ENCODE results near the gene COL27A1.

Gene COL27A1

GRCh38 chr9:114214686-114215414 lies 59.5 kb downstream of the COL27A1 start:
- H3K9me3 ChIP-seq (ENCODE audit: low read length), result no peaks in the 10 kb centered on the region
- H3K4me2 ChIP-seq (ENCODE audit: low read length), result no peak overlapping the region
- no peaks in the 10 kb centered on the region for H3K9me2 ChIP-seq (ENCODE audit: low read depth, low read length)
- no peaks in the 10 kb centered on the region for H4K20me1 ChIP-seq (ENCODE audit: insufficient read depth, low read length)
- H3K27me3 ChIP-seq (ENCODE audit: insufficient read depth, low read length), result no peaks in the 10 kb centered on the region
- H3K4me1 ChIP-seq (ENCODE audit: insufficient read depth, low read length, severe bottlenecking), result no peaks in the 10 kb centered on the region
- no peak for TF ChIP-seq EZH2 (IDR thresholded peaks at IDR 0.05; ENCODE audit: borderline replicate concordance, low read length)
- TF ChIP-seq, protein P1, sequence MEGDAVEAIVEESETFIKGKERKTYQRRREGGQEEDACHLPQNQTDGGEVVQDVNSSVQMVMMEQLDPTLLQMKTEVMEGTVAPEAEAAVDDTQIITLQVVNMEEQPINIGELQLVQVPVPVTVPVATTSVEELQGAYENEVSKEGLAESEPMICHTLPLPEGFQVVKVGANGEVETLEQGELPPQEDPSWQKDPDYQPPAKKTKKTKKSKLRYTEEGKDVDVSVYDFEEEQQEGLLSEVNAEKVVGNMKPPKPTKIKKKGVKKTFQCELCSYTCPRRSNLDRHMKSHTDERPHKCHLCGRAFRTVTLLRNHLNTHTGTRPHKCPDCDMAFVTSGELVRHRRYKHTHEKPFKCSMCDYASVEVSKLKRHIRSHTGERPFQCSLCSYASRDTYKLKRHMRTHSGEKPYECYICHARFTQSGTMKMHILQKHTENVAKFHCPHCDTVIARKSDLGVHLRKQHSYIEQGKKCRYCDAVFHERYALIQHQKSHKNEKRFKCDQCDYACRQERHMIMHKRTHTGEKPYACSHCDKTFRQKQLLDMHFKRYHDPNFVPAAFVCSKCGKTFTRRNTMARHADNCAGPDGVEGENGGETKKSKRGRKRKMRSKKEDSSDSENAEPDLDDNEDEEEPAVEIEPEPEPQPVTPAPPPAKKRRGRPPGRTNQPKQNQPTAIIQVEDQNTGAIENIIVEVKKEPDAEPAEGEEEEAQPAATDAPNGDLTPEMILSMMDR (IDR thresholded peaks at IDR 0.05; ENCODE audit: low read length), result no peak
- H3F3A ChIP-seq (ENCODE audit: insufficient read depth, low read length), result no peaks in the 10 kb centered on the region
- no peak overlapping the region for H2AFZ ChIP-seq (ENCODE audit: low read length)
- H3K36me3 ChIP-seq (ENCODE audit: insufficient read depth, low read length), result no peaks in the 10 kb centered on the region
- no peak overlapping the region for H3K27ac ChIP-seq (ENCODE audit: low read depth, low read length, poor library complexity, severe bottlenecking)
- no peak overlapping the region for H3K4me3 ChIP-seq (ENCODE audit: low read depth, low read length, poor library complexity, severe bottlenecking)
- H3K9ac ChIP-seq (ENCODE audit: low read length), result no peak overlapping the region
- H3K79me2 ChIP-seq (ENCODE audit: insufficient read depth, low read length), result no peaks in the 10 kb centered on the region

- Histone ChIP-seq H3K9ac (ENCODE audit: low read length) (no peak overlapping the region), H3K27ac (ENCODE audit: low read depth, low read length, poor library complexity, severe bottlenecking) (no peak overlapping the region), H3K36me3 (ENCODE audit: insufficient read depth, low read length) (no peaks in the 10 kb centered on the region), H3K9me3 (ENCODE audit: low read length) (no peaks in the 10 kb centered on the region), H2AFZ (ENCODE audit: low read length) (no peak overlapping the region), H3K4me1 (ENCODE audit: insufficient read depth, low read length, severe bottlenecking) (no peaks in the 10 kb centered on the region), H3F3A (ENCODE audit: insufficient read depth, low read length) (no peaks in the 10 kb centered on the region), H3K4me2 (ENCODE audit: low read length) (no peak overlapping the region), H3K9me2 (ENCODE audit: low read depth, low read length) (no peaks in the 10 kb centered on the region), H3K4me3 (ENCODE audit: low read depth, low read length, poor library complexity, severe bottlenecking) (no peak overlapping the region), H3K27me3 (ENCODE audit: insufficient read depth, low read length) (no peaks in the 10 kb centered on the region), H4K20me1 (ENCODE audit: insufficient read depth, low read length) (no peaks in the 10 kb centered on the region), H3K79me2 (ENCODE audit: insufficient read depth, low read length) (no peaks in the 10 kb centered on the region)
- TF ChIP-seq, protein P1 (IDR thresholded peaks at IDR 0.05; ENCODE audit: low read length), result no peak
- TF ChIP-seq EZH2 (IDR thresholded peaks at IDR 0.05; ENCODE audit: borderline replicate concordance, low read length), result no peak
Observed at GRCh38 chr9:114216081-114216480, 60.7 kb downstream of the COL27A1 start.

DNA sequence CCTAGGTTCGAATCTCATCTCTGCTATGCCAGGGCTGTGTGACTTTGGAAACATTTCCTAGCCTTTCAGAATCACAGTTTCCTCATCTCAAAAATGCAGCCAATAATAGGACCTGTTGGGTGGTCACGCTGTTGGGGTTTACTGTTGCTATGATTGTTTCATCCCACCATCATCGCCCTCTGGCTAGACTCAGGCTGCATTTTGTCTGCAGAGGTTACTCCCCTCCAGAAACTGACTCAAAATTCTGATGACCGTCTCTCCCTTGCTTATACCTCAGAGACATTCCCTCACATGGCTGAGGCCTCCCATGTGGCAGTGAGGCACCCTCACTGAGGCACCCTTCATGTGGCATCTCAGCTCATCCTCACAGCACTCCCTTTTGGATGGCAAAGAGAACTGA lies 61.6 kb downstream of the COL27A1 start:
- Histone ChIP-seq H3K27me3 (ENCODE audit: insufficient read depth, low read length) (no peaks in the 10 kb centered on the region), H3K9me3 (ENCODE audit: low read length) (no peaks in the 10 kb centered on the region), H3K4me2 (ENCODE audit: low read length) (no peak overlapping the region), H3K36me3 (ENCODE audit: insufficient read depth, low read length) (no peaks in the 10 kb centered on the region), H4K20me1 (ENCODE audit: insufficient read depth, low read length) (no peaks in the 10 kb centered on the region), H3F3A (ENCODE audit: insufficient read depth, low read length) (no peaks in the 10 kb centered on the region), H3K27ac (ENCODE audit: low read depth, low read length, poor library complexity, severe bottlenecking) (no peak overlapping the region), H3K4me1 (ENCODE audit: insufficient read depth, low read length, severe bottlenecking) (no peaks in the 10 kb centered on the region), H3K9ac (ENCODE audit: low read length) (no peak overlapping the region), H2AFZ (ENCODE audit: low read length) (no peak overlapping the region), H3K79me2 (ENCODE audit: insufficient read depth, low read length) (no peaks in the 10 kb centered on the region), H3K9me2 (ENCODE audit: low read depth, low read length) (no peaks in the 10 kb centered on the region), H3K4me3 (ENCODE audit: low read depth, low read length, poor library complexity, severe bottlenecking) (no peak overlapping the region)
- TF ChIP-seq, protein P1 (IDR thresholded peaks at IDR 0.05; ENCODE audit: low read length), result no peak
- TF ChIP-seq EZH2 (IDR thresholded peaks at IDR 0.05; ENCODE audit: borderline replicate concordance, low read length), result no peak

Measured in OCI-LY1 (cell line).